Kidney epithelial cell (primary cell): ENCODE measurements around the gene MALRD1. TPM values are rescaled to one million over a fixed set of nuclear protein-coding genes. Genes with fewer than 3 reads are reported as not detected.

Experiments
- DNase-seq: peaks from one replicate; pipeline ENCODE4 v3.0.0-alpha.2; 2010; ENCODE audit warnings: low read depth
- H3K27me3 ChIP-seq: 2 replicates; pipeline ENCODE4 v1.6.0; 2011; ENCODE audit warnings: low read length; ENCODE audit not compliant: control insufficient read depth, insufficient read depth
- H3K36me3 ChIP-seq: 2 replicates; pipeline ENCODE4 v1.5.1; 2011; ENCODE audit warnings: low read length; ENCODE audit not compliant: control insufficient read depth, insufficient read depth
- H3K4me3 ChIP-seq: 2 replicates; pipeline ENCODE4 v1.5.1; 2011; ENCODE audit warnings: low read depth, mild to moderate bottlenecking, control low read depth, low read length
- CTCF ChIP-seq: IDR thresholded peaks from 2 replicates; pipeline ENCODE4 v1.5.1; 2011; ENCODE audit warnings: mild to moderate bottlenecking, moderate library complexity, low read length, control low read depth, inconsistent platforms; ENCODE audit not compliant: insufficient read depth, poor library complexity, severe bottlenecking
- total RNA-seq: library from RNA; depleted of rRNA; stranded (reverse); fragments of >200 nt; gene quantifications from 2 replicates; pipeline ENCODE4 v1.2.3, GENCODE V29; 2015

The MALRD1 gene
- total RNA-seq, 1 donor from 2014 or later, result 0.08 TPM

DNA sequence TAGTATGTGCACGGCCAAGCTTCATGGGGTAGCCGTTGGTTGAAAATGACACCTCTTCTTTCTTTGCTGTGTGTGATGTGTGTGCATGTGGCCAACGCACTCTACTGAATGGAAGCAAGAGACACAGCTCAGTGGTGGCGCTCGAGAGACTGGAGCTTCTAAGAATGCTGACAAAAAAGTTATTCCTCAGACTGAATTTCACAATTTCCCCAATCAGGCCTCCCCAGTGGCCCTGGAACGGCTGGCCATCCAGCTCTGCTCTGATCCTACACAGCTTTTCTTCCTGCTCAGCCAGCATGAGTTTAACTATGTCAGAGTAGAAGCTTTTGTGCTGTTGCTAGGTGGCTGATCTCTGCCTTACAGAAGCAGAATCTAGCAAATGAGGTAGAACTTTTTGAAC is 581.0 kb downstream of the MALRD1 start:
- Histone ChIP-seq H3K4me3 (no peak overlapping the region), H3K36me3 (no peaks in the 10 kb centered on the region), H3K27me3 (no peaks in the 10 kb centered on the region)
- TF ChIP-seq CTCF, result no peak
- DNase-seq, result no peak

DNA sequence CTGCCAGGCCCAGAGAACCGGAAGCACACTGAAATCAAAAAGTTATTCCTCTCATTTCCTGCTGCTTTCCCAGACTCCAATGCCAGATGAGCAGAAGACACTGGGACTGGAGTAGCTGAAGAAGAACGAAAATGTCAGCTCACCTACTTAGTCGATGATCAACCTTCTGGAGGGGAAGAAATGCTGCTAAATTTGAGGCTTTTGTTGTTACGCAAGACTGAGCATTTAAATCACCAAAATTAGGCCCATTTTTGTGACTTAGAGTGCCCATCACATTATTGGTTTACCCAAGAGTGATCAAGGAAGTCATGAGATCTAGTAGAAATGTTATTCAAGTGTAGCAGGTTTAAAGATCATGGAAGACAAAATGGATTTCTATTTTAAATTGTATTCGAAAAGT is 585.6 kb downstream of the MALRD1 start:
- no peak overlapping the region for H3K4me3 ChIP-seq
- no peaks in the 10 kb centered on the region for H3K27me3 ChIP-seq
- no peak for TF ChIP-seq CTCF

GRCh38 chr10:19638182-19638895 is 589.7 kb downstream of the MALRD1 start:
- TF ChIP-seq CTCF, result no peak
- Histone ChIP-seq H3K27me3 (no peaks in the 10 kb centered on the region), H3K4me3 (no peak overlapping the region), H3K36me3 (no peaks in the 10 kb centered on the region)
- DNase-seq, result no peak

More for the DNA sequence above, 585.6 kb downstream of the MALRD1 start:
- no peaks in the 10 kb centered on the region for H3K36me3 ChIP-seq
- DNase-seq, result no peak

GRCh38 chr10:19638896-19639233 is 590.3 kb downstream of the MALRD1 start:
- no peak overlapping the region for H3K4me3 ChIP-seq
- no peak for DNase-seq

GRCh38 chr10:19640566-19641263 is 592.1 kb downstream of the MALRD1 start:
- no peak for TF ChIP-seq CTCF
- no peak for DNase-seq
- Histone ChIP-seq H3K4me3 (no peak overlapping the region), H3K36me3 (no peaks in the 10 kb centered on the region), H3K27me3 (no peaks in the 10 kb centered on the region)

More at GRCh38 chr10:19638896-19639233, 590.3 kb downstream of the MALRD1 start:
- no peak for TF ChIP-seq CTCF
- no peaks in the 10 kb centered on the region for H3K36me3 ChIP-seq
- H3K27me3 ChIP-seq, result no peaks in the 10 kb centered on the region
